NCI-H187 treated with DMSO at 0.1 percent for 48 hours (cell line): ENCODE data around the gene CAPN8.

Source experiments
- DNase-seq: peaks from one replicate; lab custom pipeline; 2025; lab: John Stamatoyannopoulos, UW

CAPN8 gene

GRCh38 chr1:223617323-223618070 is 48.0 kb downstream of the CAPN8 start:
- DNase-seq, result no peak

- DNase-seq, result no peak
These were observed 48.9 kb downstream of the CAPN8 start for GRCh38 chr1:223616586-223616985.

GRCh38 chr1:223611936-223612335 is 53.6 kb downstream of the CAPN8 start:
- no peak for DNase-seq

GRCh38 chr1:223609977-223610376 is 55.5 kb downstream of the CAPN8 start:
- DNase-seq, result no peak

GRCh38 chr1:223609066-223609465 is 56.4 kb downstream of the CAPN8 start:
- no peak for DNase-seq

GRCh38 chr1:223558512-223558911 is 107.0 kb downstream of the CAPN8 start:
- no peak for DNase-seq

GRCh38 chr1:223557130-223557475 is 108.4 kb downstream of the CAPN8 start:
- no peak for DNase-seq

GRCh38 chr1:223556414-223557129 is 108.9 kb downstream of the CAPN8 start:
- DNase-seq, result no peak

GRCh38 chr1:223553957-223554356 is 111.5 kb downstream of the CAPN8 start:
- no peak for DNase-seq

- no peak for DNase-seq
These were observed 113.9 kb downstream of the CAPN8 start for GRCh38 chr1:223551610-223552009.

- no peak for DNase-seq
These were observed 115.8 kb downstream of the CAPN8 start for GRCh38 chr1:223549740-223550139.

- no peak for DNase-seq
These were observed 118.0 kb downstream of the CAPN8 start for GRCh38 chr1:223547316-223548114.

GRCh38 chr1:223545343-223545742 is 120.2 kb downstream of the CAPN8 start:
- DNase-seq, result no peak

- no peak for DNase-seq
These were observed 121.9 kb downstream of the CAPN8 start for GRCh38 chr1:223543560-223543959.

- DNase-seq, result no peak
These were observed 122.7 kb downstream of the CAPN8 start for GRCh38 chr1:223542831-223543230.

- DNase-seq, result no peak
These were observed 124.9 kb downstream of the CAPN8 start for GRCh38 chr1:223540485-223541106.

- no peak for DNase-seq
These were observed 125.8 kb downstream of the CAPN8 start for GRCh38 chr1:223539750-223540149.

GRCh38 chr1:223538981-223539380 is 126.5 kb downstream of the CAPN8 start:
- no peak for DNase-seq

GRCh38 chr1:223535319-223535718 is 130.2 kb downstream of the CAPN8 start:
- DNase-seq, result no peak

GRCh38 chr1:223534677-223535076 is 130.8 kb downstream of the CAPN8 start:
- no peak for DNase-seq

- DNase-seq, result no peak
These were observed 131.8 kb downstream of the CAPN8 start for GRCh38 chr1:223533708-223534107.

GRCh38 chr1:223531742-223532341 is 133.7 kb downstream of the CAPN8 start:
- DNase-seq, result no peak
